GM21717 (cell line): ENCODE data around the gene RBM18.

Experiments used
- ATAC-seq: cut with Tn5 transposase; IDR thresholded peaks from one replicate; pipeline ENCODE4 v1.9.1; 2021; ENCODE audit warnings: mild to moderate bottlenecking, moderate library complexity; ENCODE audit not compliant: unreplicated experiment

RBM18 gene, protein sequence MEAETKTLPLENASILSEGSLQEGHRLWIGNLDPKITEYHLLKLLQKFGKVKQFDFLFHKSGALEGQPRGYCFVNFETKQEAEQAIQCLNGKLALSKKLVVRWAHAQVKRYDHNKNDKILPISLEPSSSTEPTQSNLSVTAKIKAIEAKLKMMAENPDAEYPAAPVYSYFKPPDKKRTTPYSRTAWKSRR

DNA sequence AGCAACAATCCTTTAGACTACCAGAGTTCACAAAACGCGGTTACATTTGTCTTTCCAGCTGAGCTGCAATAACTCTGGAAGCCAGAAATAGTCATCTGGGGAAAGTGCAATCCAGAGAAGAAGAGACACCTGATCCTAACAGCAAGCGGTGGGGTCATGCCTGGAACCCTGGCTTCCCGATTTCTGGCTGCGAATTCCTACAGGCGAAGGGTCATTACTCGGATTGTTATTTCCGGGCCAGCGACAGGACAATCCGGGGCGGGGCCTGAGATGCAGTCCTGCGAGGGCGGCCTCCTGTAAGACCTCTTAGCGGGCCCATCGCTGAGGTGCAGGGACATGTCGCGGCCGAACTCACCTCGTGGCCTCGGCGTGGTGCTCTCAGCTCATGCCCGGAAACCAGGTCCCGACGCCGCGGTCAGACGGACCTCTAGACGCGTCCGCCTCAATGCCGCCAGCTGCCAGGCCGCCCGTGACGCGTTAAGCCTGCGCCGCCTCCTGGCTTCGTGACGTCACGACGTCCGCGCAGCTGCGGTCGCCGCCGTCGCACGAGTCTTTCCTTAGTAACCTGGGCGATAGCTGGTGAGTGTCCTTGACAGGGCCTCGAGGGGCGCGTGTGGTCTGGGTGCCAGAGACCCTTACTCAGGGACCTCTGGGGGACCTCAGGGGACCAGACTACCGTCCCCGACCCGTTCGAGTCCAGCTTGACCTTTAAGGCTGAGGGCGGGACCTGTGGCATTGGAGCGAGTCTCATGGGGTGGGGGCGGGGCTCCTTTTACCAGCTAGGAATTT is at the start of gene RBM18, which contains the start of gene MRRF:
Gene RBM18, minus strand, starts transcription at position 481 of the 789 bp plus-strand sequence. CDS start 3,348 bp downstream, outside the sequence.
Gene MRRF, plus strand, starts transcription at position 523 of the 789 bp plus-strand sequence. CDS start 6,010 bp downstream, outside the sequence.
- peak; percentile 83 for ATAC-seq

DNA sequence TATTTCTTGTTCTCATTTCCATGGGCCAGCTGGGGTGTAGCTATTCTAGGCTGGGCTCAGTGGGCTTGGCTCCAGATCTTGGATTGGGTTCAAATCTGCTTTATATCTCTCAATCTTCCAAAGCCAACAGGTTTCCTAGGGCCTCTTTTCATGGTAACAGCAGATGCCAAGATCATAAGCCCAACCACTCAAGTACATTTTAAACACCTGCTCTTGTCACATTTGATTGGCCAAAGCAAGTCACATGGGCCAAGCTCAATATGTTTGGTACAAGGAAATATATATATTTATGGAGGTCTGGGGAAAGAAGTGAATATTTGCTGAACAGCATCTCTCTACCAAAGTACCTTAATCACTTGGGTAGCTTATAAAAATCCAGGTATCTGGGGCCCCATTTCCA is 49.5 kb upstream of the RBM18 start:
- ATAC-seq = no peak

DNA sequence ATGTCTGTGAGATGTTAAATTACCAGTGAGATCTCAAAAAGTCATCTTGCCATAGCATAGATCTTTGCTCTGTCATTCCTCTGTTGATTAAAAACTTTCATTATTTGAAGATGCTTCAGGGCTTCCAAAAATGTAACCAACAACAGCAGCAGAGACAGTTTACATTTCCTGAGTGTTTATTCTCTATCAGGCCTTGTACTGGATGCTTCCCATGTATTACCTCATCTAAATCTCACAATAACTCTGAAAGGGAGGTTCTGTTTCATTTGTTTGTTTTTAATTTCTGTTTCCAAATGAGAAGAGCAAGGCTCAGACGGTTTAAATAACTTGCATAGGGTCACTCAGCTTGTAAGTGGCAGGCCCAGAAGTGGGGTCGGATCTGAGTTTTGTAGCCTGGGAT is 45.2 kb upstream of the RBM18 start:
- no peak for ATAC-seq

DNA sequence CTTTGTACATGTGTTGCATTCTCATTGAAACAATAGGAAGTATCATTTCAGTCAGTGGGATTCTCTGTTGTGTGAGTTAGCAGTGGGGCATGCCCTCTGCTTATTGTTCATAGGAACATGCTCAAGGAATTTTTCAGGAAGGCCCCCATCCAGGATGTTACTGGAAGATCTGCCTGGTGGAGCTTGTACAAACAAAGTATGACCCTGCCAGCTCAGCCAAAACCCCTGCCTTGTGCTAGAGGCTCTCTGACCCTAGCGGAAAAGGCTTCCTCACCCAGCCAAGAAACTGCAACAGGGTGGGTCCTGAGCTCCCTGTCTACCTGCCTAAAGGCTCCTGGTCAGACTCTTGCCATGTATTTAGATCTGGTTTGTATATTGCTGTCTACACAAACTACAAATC is 43.3 kb upstream of the RBM18 start:
- no peak for ATAC-seq

DNA sequence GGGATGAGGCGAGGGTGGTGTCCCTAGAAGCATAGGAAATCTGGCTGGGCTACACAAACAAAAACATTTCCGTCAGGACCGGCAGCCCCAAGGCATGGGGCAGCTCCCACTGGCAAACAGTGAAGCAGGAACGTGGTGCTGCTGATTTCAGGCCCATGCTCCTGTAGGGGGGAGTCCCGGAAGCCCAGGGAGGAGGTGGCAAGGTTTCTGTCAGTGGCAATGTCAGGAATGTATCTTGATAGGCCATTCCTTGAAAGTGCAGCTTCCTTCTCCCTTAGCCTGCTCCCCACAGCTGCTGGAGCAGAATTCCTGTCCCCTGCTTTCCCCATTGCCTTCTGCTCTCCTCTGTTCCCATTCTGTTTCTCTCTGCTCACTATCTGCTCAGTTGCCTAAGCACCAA is 42.4 kb upstream of the RBM18 start:
- no peak for ATAC-seq

DNA sequence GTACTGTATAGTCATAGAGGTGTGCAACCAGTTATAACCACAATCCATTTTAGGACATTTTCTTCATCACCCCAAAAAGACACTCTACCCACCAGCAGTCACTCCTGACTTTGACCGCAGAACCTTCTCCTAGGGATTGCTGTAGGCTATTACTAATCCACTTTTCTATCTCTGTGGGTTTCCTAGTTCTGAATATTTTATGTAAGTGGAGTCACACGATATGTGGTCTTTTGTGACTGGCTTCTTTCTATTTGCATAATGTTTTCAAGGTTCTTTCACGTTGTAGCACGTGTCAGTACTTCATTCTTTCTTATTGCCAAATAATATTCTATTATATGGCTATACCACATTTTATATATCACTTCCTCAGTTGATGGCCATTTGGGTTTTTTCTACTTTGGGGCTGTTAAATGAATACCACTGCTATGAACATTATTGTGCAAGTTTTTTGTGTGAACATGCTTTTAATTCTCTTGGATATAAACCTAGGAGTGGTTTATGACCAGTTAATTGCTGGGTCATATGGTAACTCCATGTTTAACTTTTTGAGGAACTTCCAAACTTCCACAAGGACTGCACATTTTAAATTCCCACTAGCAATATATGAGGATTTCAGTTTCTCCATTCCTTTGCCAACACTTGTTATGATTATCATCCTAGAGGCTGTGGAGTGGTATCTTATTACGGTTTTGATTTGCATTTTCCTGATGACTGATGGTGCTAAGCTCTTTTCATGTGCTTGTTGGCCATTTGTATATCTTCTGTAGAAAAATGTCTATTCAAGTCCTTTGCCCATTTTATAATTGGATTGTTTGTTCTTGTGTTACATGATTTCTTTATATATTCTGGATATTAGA is 37.8 kb upstream of the RBM18 start:
- ATAC-seq = no peak

DNA sequence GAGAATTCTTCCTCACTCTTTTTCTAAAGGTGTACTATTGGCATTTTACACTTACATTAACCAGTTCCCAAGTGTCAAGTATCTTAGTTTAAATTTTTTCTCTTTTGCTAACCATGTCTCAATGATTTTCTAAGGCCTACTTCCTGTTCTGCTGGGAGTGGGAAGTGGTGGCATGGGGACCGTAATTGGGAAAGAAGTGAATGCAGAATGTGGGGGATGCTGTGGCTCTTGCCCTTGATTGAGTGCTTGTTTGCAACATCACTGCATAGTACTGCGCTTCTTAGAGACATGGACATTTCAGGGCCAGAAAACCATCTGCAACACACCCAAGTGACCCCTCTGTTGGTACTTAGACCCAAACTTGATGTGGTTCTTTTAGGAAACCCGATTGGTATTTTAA is 32.9 kb upstream of the RBM18 start:
- ATAC-seq = no peak

DNA sequence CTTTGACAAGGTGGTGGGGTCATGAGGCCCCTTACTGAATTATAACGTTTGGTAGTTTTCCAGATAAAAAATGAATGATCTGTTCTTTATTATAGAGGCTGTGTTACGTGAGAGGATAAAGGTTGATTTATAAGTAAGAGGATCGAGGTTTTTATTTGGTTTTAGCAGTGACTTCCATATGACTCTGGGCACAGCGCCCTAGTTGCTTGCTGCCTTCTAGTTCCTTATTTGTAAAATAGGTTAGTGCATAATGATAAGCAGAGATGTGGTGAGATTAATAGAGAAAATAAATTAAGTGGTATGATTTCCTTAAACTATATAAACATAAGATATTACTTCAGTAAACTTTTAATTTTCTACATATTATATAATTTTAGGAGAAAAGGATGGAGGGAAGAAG is 29.9 kb upstream of the RBM18 start:
- no peak for ATAC-seq

DNA sequence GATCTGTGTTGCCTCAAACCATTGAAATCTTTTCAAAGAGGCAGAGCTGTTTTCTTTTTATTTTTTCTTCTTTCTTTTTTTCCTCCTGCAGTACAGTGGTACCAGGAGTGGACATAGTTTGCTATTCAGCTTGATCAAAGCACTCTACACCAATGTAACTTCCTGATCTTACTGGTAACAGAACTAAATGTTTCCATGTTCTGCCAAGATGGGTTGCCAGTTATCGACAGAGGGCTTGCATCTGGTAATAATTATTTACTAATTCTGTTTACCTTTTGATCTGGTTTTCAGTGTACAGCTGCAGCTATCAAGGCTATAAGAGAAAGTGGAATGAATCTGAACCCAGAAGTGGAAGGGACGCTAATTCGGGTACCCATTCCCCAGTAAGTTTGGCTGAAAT is 26.8 kb upstream of the RBM18 start:
- no peak for ATAC-seq

DNA sequence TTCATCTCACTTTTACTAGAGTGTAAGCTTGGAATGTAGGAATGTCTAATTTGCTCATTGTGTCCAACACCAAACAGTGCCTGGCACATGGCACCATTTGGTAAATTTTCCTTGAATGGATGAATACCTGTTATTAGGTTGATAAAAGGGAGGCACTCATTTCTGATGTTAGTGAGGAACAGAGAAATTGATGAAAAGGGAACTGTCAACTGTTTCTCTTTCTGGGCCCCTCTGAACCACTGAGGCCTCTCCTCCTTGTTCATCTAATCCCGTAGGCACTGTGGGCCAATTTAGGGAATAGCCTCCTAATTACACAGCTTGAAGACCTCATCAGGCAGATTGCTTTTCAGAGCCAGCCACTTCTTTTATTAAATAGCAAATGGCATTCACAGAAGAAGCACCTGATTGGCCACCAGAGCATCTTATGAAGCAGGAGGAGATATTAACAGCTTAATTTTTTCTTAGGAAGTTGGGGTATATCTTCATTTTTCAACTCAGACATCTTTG is 22.6 kb upstream of the RBM18 start:
- ATAC-seq = no peak

DNA sequence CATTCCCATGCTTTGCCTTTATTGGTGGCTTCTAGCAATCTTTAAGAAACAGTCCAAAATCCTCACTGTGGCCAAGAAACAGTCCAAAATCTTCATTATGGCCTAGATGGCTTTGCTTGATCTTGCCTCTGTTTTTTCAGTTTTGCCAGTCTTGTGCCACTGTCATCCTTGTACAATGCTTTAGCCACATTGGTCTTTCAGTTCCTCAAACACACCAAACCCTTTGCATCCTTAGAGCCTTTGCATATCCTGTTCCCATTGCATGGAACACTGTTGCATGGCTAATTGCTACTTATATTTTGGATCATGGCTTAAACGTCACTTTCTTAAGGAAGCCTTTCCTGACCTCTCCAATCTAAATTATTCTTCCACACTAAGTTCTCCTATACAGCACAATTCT is 22.1 kb upstream of the RBM18 start:
- ATAC-seq = peak; percentile 82

DNA sequence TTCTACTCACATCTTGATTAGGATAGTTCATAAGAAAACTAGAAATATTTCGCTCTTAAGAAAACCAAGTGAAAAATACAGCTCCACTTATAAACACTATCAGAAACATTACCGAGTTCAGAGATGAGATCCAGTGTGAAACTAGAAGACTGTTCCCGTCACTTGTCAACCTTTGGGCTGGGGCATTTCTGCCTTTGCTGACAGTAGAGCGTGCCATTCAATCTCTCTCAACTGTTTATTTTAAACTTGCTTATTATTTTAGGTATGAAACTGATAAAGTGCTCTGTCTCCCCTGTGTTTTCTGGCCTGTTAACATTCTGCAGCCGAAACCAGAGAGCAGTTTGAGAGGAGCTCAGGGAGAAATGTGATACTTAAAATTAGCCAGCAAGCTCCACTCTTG is 16.7 kb upstream of the RBM18 start:
- no peak for ATAC-seq

DNA sequence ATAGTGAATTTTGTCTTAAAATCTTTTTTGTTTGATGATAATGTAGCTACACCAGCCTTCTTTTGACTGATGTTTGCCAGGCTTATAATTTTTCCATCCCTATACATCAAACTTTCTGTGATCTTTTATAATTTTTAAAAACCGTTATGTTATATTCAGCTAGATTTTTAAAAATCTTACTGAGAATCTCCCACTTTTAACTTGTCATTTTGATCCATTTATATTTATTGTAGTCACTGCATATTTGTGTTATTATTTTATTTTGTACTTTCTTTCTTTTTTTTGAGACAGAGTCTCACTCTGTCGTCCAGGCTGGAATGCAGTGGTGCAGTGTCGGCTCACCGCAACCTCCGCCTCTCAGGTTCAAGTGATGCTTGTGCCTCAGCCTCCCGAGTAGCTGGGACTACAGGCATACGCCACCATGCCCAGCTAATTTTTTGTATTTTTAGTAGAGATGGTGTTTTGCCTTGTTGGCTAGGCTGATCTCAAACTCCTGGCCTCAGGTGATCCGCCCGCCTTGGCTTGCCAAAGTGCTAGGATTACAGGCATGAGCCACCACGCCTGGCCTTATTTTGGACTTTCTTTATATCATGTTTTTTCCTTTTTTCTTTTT is 12.8 kb upstream of the RBM18 start:
- no peak for ATAC-seq

DNA sequence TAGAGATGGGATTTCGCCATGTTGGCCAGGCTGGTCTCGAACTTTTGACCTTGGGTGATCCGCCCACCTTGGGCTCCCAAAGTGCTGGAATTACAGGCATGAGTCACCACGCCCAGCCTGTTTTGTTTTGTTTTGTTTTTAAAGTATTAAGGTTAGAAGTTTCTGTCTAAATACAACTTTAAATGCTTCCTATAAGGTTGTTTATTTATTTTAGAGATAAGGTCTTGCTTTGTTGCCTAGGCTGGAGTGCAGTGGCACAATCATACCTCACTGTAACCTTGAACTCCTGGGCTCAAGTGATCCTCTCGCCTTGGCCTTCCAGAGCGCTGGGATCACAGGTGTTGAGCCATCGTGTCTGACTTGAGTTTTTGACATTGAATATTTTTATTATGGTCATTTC is 11.5 kb upstream of the RBM18 start:
- ATAC-seq = no peak

DNA sequence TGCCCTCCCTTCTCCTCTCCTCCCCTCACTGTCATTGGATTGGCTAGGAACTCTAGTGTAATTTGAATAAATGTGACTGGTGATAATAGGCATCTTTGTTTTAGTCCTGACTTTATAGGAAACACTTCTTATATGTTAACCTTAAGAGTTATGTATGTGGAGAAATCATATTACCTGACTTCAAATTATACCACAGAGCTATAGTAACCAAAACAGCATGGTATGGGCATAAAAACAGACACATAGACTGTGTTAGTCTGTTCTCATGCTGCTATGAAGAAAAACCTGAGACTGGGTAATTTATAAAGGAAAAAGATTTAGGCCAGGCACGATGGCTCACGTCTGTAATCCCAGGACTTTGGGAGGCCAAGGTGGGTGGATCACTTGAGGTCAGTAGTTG is 9.4 kb upstream of the RBM18 start:
- no peak for ATAC-seq

DNA sequence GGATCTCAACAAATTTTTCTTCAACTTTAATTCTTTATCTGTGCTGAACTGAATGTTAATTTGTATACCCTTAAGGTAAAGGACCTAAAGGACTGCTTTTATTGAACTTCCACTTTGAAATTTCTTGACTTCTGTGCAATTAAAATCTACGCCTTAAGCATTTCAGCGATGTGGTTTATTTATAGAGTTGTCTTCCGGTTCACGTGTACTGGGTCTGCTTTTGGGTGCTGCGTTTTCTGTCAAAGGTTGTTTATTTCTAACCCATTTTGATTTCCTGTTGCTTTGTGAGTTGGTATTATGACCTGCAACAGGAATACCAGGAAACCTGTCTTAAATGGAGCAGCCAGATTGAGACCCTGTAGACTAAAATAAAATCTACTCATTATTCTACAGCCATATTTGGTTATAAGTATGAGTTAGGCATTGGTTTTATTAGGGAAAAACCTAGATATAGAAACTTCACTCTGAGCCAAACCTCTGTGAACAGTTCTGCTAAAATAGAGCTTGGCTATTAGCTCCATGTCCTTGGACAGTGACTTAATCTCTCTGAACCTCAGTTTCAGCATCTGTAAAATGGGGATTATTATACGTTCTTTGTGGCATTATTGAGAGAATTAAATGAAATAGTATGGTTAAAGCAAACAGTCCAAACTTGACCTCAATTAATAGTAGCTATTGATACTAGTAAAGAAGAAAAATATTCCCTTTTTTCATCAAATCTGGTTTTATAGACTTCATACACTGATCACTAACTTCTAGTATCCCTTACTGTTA is 3.6 kb upstream of the RBM18 start:
- no peak for ATAC-seq

DNA sequence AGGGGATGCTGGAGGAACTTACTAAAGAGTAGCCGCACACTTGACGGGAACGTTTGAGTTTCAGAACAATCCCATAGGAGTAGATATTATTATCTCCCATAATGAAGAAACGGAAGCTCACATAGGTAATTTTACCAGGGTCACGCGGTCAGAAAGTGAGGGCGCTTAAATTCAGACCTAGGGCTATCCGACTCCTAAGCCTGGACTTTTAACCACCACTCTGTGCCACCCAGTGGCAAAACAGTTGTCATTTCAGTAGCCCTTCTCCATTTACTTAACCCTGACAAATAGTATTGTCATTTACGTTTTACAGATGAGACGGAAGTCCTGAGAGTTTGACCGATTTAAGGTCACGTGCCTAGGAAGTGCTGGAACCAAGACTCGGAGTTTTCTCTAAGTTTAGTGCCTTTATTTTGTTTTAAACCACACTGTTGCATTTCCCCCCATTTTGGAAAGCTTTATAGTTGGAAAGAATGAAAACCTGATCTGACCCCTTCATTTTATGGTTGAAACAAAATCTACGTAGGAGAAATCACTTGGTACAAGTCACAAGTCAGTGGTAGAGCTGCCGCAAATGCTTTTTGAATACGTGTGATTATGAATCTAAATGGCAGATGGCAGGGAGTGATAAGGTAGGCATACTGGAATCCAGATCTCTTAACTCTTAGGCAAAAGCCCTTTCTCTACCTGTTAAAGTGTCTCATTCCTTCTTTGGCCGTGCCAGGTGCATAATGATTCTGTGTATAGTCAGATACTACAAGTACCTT is 692 bp upstream of the RBM18 start:
- peak; percentile 22 for ATAC-seq

DNA sequence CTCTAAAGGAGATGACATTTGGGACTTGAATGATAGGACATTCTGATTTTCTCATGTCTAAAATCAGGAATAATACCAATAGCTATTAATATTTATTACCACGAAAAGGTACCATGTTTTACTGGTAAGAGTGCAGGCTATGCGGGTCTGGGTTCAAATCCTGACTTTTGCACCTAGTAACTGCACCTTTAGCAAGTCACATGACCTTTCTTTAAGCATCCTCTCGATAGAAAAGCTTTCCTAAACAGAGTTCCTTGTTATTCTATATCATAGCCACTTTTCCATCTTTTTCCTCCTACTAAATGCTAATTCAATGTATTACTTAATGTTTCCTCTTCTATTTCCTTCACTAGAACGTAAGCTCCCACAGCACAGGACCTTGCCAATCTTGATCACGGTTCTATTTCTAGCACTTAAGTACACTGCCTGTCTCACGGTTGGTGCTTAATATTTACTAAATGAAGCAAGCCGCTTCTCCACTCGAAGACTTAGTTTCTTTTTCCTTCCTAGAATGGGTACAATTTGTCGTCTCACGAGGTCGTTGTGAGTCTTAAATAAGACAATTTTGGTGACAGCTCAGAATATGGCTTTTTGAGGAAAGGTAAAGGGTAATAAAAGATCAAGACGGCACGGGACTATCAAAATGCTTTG is 816 bp downstream of the RBM18 start:
- no peak for ATAC-seq

DNA sequence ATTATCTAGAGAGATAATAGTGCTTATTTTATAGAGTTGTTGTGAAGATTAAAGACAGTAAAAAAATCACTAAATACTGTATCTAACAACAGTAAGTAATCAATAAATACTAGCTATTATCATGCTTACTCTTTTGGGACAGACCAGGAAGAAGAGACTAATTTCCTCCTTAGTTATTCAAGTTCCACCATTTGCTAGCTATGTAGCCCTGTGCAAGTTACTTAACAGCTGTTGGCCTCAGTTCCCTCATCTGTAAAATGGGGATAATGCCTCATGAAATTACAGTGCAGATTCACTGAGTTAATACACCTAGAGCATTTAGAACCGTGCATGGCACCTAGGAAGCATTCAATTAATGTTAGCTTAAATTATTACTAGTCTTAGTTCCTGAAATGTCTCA is 2.6 kb downstream of the RBM18 start:
- no peak for ATAC-seq
